Measurements from ENCODE around the gene TFEC.

TFEC gene

GRCh38 chr7:115920367-115920766, 110.2 kb downstream of the TFEC start:
- no peak for DNase-seq

DNA sequence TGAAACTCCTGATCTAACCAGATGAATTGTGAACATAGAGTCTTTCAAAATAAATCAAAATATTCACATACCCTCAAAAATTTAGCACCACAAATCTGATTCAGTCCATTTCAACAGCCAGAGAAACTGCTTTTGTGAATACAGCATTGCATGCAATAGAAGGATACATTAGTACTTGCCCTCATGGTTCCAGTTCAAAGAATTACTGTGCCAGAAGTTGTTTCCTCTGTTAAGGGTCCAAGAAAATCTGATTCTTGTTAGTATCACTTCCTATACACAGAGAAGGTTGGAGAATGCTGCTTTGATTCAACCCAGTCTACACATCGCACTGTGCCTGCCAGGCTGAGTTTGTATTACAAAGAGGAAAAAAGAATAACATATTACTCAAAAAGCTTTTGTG, 115.6 kb downstream of the TFEC start:
- no peak for DNase-seq

GRCh38 chr7:115911465-115911864, 119.1 kb downstream of the TFEC start:
- no peak for DNase-seq

GRCh38 chr7:115910541-115911164, 119.9 kb downstream of the TFEC start:
- peak; percentile 45 for DNase-seq

- no peak for DNase-seq
These were observed 123.8 kb downstream of the TFEC start for GRCh38 chr7:115906731-115907130.

DNA sequence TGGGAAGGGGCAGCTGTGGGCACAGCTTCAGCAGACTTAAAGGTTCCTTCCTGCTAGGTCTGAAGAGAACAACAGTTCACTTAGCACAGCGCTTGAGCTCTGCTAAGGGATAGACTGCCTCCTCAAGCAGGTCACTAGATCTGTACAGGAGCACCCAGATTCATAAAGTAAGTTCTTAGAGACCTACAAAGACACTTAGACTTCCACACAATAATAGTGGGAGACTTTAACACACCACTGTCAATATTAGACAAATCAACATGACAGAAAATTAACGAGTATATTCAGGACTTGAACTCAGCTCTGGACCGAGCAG, 140.9 kb downstream of the TFEC start:
- no peak for DNase-seq

DNA sequence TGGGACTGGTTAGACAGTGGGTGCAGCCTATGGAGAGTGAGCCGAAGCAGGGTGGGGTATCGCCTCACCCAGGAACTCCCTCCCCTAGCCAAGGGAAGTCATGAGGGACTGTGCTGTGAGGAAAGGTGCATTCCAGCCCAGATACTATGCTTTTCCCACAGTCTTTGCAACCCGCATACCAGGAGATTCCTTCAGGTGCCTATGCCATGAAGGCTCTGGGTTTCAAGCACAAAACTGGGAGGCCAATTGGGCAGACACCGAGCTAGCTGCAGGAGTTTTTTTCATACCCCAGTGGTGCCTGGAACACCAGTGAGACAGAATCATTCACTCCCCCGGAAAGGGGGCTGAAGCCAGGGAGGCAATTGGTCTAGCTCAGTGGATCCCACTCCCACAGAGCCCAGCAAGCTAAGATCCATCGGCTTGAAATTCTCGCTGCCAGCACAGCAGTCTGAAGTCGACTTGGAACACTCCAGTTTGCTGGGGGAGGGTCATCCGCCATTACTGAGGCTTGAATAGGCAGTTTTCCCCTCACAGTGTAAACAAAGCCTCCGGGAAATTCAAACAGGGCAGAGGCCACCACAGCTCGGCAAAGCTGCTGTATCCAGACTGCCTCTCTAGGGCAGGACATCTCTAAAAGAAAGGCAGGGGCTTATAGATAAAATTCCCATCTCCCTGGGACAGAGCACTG, 141.4 kb downstream of the TFEC start:
- DNase-seq = no peak

- no peak for DNase-seq
These were observed 145.0 kb downstream of the TFEC start for GRCh38 chr7:115885550-115885949.

Data from retina (tissue), 1 donor.